SU-DHL-6 (cell line): Measurements from ENCODE around the gene ZNF107.

Experiments
- H2AFZ ChIP-seq: fragments of 200-600 bp; sonication (generic); 2 replicates; pipeline ENCODE4 v1.6.1; 2014; ENCODE audit warnings: low read depth, mild to moderate bottlenecking, moderate library complexity, mixed read lengths, antibody characterized with exemption, low read length; ENCODE audit not compliant: severe bottlenecking
- H3F3A ChIP-seq: fragments of 200-600 bp; shearing (Covaris generic); 2 replicates; pipeline ENCODE4 v1.6.0; 2016; ENCODE audit warnings: antibody characterized with exemption, mild to moderate bottlenecking; ENCODE audit not compliant: insufficient read depth
- H3K27ac ChIP-seq: fragments of 200-600 bp; sonication (generic); 2 replicates; pipeline ENCODE4 v1.5.1; 2016; ENCODE audit warnings: low read depth, mild to moderate bottlenecking, low read length, moderate library complexity, mixed read lengths
- H3K27me3 ChIP-seq: fragments of 200-600 bp; sonication (generic), shearing (Covaris generic); 2 replicates; pipeline ENCODE4 v1.6.0; 2014; ENCODE audit warnings: mild to moderate bottlenecking, low read length
- H3K36me3 ChIP-seq: fragments of 200-600 bp; sonication (generic); 2 replicates; pipeline ENCODE4 v1.6.1; 2014; ENCODE audit warnings: mild to moderate bottlenecking, low read length, mixed read lengths
- H3K4me2 ChIP-seq: fragments of 300-600, 200-600 bp; shearing (Covaris generic), sonication (generic); 2 replicates; pipeline ENCODE4 v1.6.0; 2014; ENCODE audit warnings: low read length, low read depth, mild to moderate bottlenecking; ENCODE audit not compliant: poor library complexity, severe bottlenecking
- H3K4me3 ChIP-seq: fragments of 200-600 bp; sonication (generic); 2 replicates; pipeline ENCODE4 v1.5.1; 2014; ENCODE audit warnings: antibody characterized with exemption, low read length, mild to moderate bottlenecking, mixed read lengths; ENCODE audit not compliant: insufficient read depth, poor library complexity, severe bottlenecking
- H3K79me2 ChIP-seq: fragments of 200-600 bp; sonication (generic); 2 replicates; pipeline ENCODE4 v1.6.1; 2014; ENCODE audit warnings: mild to moderate bottlenecking, low read length, moderate library complexity; ENCODE audit not compliant: insufficient read depth
- H3K9ac ChIP-seq: fragments of 200-600 bp; sonication (generic); 2 replicates; pipeline ENCODE4 v1.7.0; 2014; ENCODE audit warnings: mild to moderate bottlenecking, low read length
- H3K9me2 ChIP-seq: fragments of 200-600 bp; sonication (generic); replicated peaks from 2 replicates; pipeline ENCODE4 v1.6.1; 2014; ENCODE audit warnings: low read length; ENCODE audit not compliant: insufficient read depth
- H3K9me3 ChIP-seq: fragments of 200-600 bp; sonication (generic); 2 replicates; pipeline ENCODE4 v1.6.1; 2014; ENCODE audit warnings: low read length, mixed read lengths; ENCODE audit not compliant: insufficient read depth
- H4K20me1 ChIP-seq: fragments of 200-600 bp; sonication (generic); 2 replicates; pipeline ENCODE4 v1.6.1; 2014; ENCODE audit warnings: low read depth, mild to moderate bottlenecking, antibody characterized with exemption, low read length, moderate library complexity, mixed read lengths
- EZH2phosphoT487 ChIP-seq: fragments of 200-600 bp; sonication (generic), shearing (Covaris generic); conservative IDR thresholded peaks from 2 replicates; pipeline ENCODE4 v1.6.1; 2018; ENCODE audit warnings: mild to moderate bottlenecking, antibody characterized with exemption, low read length, moderate library complexity, mixed read lengths
- TF ChIP-seq, protein P1 (sequence below): fragments of 200-600 bp; sonication (generic); IDR thresholded peaks from one replicate; pipeline ENCODE4 v1.5.1; 2017; ENCODE audit warnings: antibody characterized with exemption, mild to moderate bottlenecking, low read length, moderate library complexity; ENCODE audit not compliant: insufficient read depth, poor library complexity, severe bottlenecking

The ZNF107 gene

GRCh38 chr7:64639267-64640001, 26.5 kb upstream of the ZNF107 start:
- H3F3A ChIP-seq: no peaks in the 10 kb centered on the region

GRCh38 chr7:64640504-64640903, 25.4 kb upstream of the ZNF107 start:
- no peaks in the 10 kb centered on the region for H3K79me2 ChIP-seq
- no peaks in the 10 kb centered on the region for H3K36me3 ChIP-seq
- no peak overlapping the region for H3K4me3 ChIP-seq
- H3K27ac ChIP-seq: no peak overlapping the region
- H3K9me2 ChIP-seq: no peaks in the 10 kb centered on the region
- no peak overlapping the region for H3K9ac ChIP-seq
- no peaks in the 10 kb centered on the region for H3K27me3 ChIP-seq
- H3F3A ChIP-seq: no peaks in the 10 kb centered on the region
- H4K20me1 ChIP-seq: no peaks in the 10 kb centered on the region
- H3K9me3 ChIP-seq: no peaks in the 10 kb centered on the region
- no peak overlapping the region for H3K4me2 ChIP-seq
- H2AFZ ChIP-seq: no peak overlapping the region
- TF ChIP-seq, protein P1, sequence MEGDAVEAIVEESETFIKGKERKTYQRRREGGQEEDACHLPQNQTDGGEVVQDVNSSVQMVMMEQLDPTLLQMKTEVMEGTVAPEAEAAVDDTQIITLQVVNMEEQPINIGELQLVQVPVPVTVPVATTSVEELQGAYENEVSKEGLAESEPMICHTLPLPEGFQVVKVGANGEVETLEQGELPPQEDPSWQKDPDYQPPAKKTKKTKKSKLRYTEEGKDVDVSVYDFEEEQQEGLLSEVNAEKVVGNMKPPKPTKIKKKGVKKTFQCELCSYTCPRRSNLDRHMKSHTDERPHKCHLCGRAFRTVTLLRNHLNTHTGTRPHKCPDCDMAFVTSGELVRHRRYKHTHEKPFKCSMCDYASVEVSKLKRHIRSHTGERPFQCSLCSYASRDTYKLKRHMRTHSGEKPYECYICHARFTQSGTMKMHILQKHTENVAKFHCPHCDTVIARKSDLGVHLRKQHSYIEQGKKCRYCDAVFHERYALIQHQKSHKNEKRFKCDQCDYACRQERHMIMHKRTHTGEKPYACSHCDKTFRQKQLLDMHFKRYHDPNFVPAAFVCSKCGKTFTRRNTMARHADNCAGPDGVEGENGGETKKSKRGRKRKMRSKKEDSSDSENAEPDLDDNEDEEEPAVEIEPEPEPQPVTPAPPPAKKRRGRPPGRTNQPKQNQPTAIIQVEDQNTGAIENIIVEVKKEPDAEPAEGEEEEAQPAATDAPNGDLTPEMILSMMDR: no peak
- no peak for TF ChIP-seq EZH2phosphoT487

More at GRCh38 chr7:64639267-64640001, 26.5 kb upstream of the ZNF107 start:
- Histone ChIP-seq H3K27ac (no peak overlapping the region), H3K9me2 (no peaks in the 10 kb centered on the region), H3K9ac (no peak overlapping the region), H3K4me3 (no peak overlapping the region), H2AFZ (no peak overlapping the region), H3K4me2 (no peak overlapping the region), H3K79me2 (no peaks in the 10 kb centered on the region), H3K36me3 (no peaks in the 10 kb centered on the region), H3K9me3 (no peaks in the 10 kb centered on the region), H3K27me3 (no peaks in the 10 kb centered on the region), H4K20me1 (no peaks in the 10 kb centered on the region)
- TF ChIP-seq, protein P1: peak; percentile 40
- TF ChIP-seq EZH2phosphoT487: no peak

GRCh38 chr7:64642046-64642445, 23.9 kb upstream of the ZNF107 start:
- Histone ChIP-seq H3K4me3 (no peak overlapping the region), H3F3A (no peaks in the 10 kb centered on the region), H3K9ac (no peak overlapping the region), H2AFZ (no peak overlapping the region), H3K9me3 (no peaks in the 10 kb centered on the region), H3K4me2 (no peak overlapping the region), H3K36me3 (no peaks in the 10 kb centered on the region), H3K9me2 (no peaks in the 10 kb centered on the region), H4K20me1 (no peaks in the 10 kb centered on the region), H3K27ac (no peak overlapping the region), H3K79me2 (no peaks in the 10 kb centered on the region), H3K27me3 (no peaks in the 10 kb centered on the region)
- TF ChIP-seq EZH2phosphoT487: no peak
- TF ChIP-seq, protein P1: no peak
